ENCODE measurements around the gene FOXF1. TPM values are rescaled to one million over a fixed set of nuclear protein-coding genes. Genes with fewer than 3 reads are reported as not detected.
A peak's percentile ranks its signal among the peaks of the same experiment; 100 is the strongest.

Gene FOXF1
- not detected in 2 replicates for total RNA-seq (ENCODE audit: low replicate concordance)

GRCh38 chr16:86510465-86511261, at the start of gene FOXF1:
TSS of gene FOXF1 (plus strand) at chr16:86510527. CDS start at chr16:86510570, 43 bp downstream.
- no peak within 1 kb of the TSS for H3K27ac ChIP-seq
- H2AFZ ChIP-seq (replicated peaks): peak within 1 kb of the TSS; percentile 66
- H3K36me3 Mint-ChIP-seq: no peaks in the 10 kb centered on the region
- H3F3A ChIP-seq (ENCODE audit: low read depth): peaks cover 27% of the 10 kb centered on the region
- no peaks in the 10 kb centered on the region for H3K9me3 ChIP-seq (ENCODE audit: low read depth)
- H3K27me3 Mint-ChIP-seq (ENCODE audit: insufficient read depth, low read depth): peaks cover 70% of the 10 kb centered on the region
- peak within 1 kb of the TSS; percentile 89 for H3K4me2 ChIP-seq
- H3K27me3 ChIP-seq: peaks cover 100% of the 10 kb centered on the region
- H3K9me3 Mint-ChIP-seq: no peaks in the 10 kb centered on the region
- H3K27ac Mint-ChIP-seq: no peak within 1 kb of the TSS
- H4K20me1 ChIP-seq (ENCODE audit: low read depth): peaks cover 99% of the 10 kb centered on the region
- no peak for TF ChIP-seq CTCF (IDR thresholded peaks at IDR 0.05)
- peak; percentile 80 for TF ChIP-seq EZH2phosphoT487 (IDR thresholded peaks at IDR 0.05)
- peak; percentile 73 for DNase-seq (ENCODE audit: low spot score)
- peak within 1 kb of the TSS; percentile 80 for H3K4me3 Mint-ChIP-seq
- H3K9ac ChIP-seq: no peak within 1 kb of the TSS
- no peaks in the 10 kb centered on the region for H3K79me2 ChIP-seq (ENCODE audit: low read depth)
- no peaks in the 10 kb centered on the region for H3K36me3 ChIP-seq
- H3K4me1 ChIP-seq: peaks cover 16% of the 10 kb centered on the region
- peak within 1 kb of the TSS; percentile 54 for H3K4me3 ChIP-seq
- peaks cover 21% of the 10 kb centered on the region for H3K4me1 Mint-ChIP-seq

- no peaks in the 10 kb centered on the region for H3K4me1 ChIP-seq
- H3K27me3 ChIP-seq: peaks cover 6% of the 10 kb centered on the region
- H3K4me3 Mint-ChIP-seq: no peak overlapping the region
- no peaks in the 10 kb centered on the region for H3K9me3 ChIP-seq (ENCODE audit: low read depth)
- H3K9ac ChIP-seq: no peak overlapping the region
- peaks cover 18% of the 10 kb centered on the region for H3K9me3 Mint-ChIP-seq
- H4K20me1 ChIP-seq (ENCODE audit: low read depth): no peaks in the 10 kb centered on the region
- no peaks in the 10 kb centered on the region for H3K4me1 Mint-ChIP-seq
- H3K27me3 Mint-ChIP-seq (ENCODE audit: insufficient read depth, low read depth): peaks cover 23% of the 10 kb centered on the region
- H3K4me2 ChIP-seq: no peak overlapping the region
- no peaks in the 10 kb centered on the region for H3K36me3 Mint-ChIP-seq
- H3K27ac Mint-ChIP-seq: no peak overlapping the region
- TF ChIP-seq EZH2 (IDR thresholded peaks at IDR 0.05) (no peak), EZH2phosphoT487 (IDR thresholded peaks at IDR 0.05) (no peak), CTCF (IDR thresholded peaks at IDR 0.05) (no peak)
- no peak overlapping the region for H2AFZ ChIP-seq (replicated peaks)
- no peaks in the 10 kb centered on the region for H3K36me3 ChIP-seq
- no peak overlapping the region for H3K27ac ChIP-seq
- H3K4me3 ChIP-seq: no peak overlapping the region
- no peaks in the 10 kb centered on the region for H3K79me2 ChIP-seq (ENCODE audit: low read depth)
- DNase-seq (ENCODE audit: low spot score): no peak
- no peaks in the 10 kb centered on the region for H3F3A ChIP-seq (ENCODE audit: low read depth)
Observed at GRCh38 chr16:86461037-86461436, 49.3 kb upstream of the FOXF1 start.

GRCh38 chr16:86462334-86463084, 47.8 kb upstream of the FOXF1 start:
- H2AFZ ChIP-seq (replicated peaks): no peak overlapping the region

More at GRCh38 chr16:86462334-86463084, 47.8 kb upstream of the FOXF1 start:
- no peaks in the 10 kb centered on the region for H3K36me3 ChIP-seq
- Mint-ChIP-seq H3K4me1 (no peaks in the 10 kb centered on the region), H3K4me3 (no peak overlapping the region), H3K27ac (no peak overlapping the region), H3K9me3 (peaks cover 18% of the 10 kb centered on the region), H3K36me3 (no peaks in the 10 kb centered on the region), H3K27me3 (ENCODE audit: insufficient read depth, low read depth) (peaks cover 21% of the 10 kb centered on the region)
- H3K27me3 ChIP-seq: no peaks in the 10 kb centered on the region
- no peak overlapping the region for H3K27ac ChIP-seq
- no peak for TF ChIP-seq EZH2phosphoT487 (IDR thresholded peaks at IDR 0.05)
- TF ChIP-seq EZH2 (IDR thresholded peaks at IDR 0.05): no peak
- TF ChIP-seq CTCF (IDR thresholded peaks at IDR 0.05): no peak
- H4K20me1 ChIP-seq (ENCODE audit: low read depth): no peaks in the 10 kb centered on the region
- DNase-seq (ENCODE audit: low spot score): no peak
- no peak overlapping the region for H3K4me2 ChIP-seq
- no peak overlapping the region for H3K9ac ChIP-seq
- H3K4me3 ChIP-seq: no peak overlapping the region
- H3K9me3 ChIP-seq (ENCODE audit: low read depth): no peaks in the 10 kb centered on the region
- H3K79me2 ChIP-seq (ENCODE audit: low read depth): no peaks in the 10 kb centered on the region
- no peaks in the 10 kb centered on the region for H3K4me1 ChIP-seq
- H3F3A ChIP-seq (ENCODE audit: low read depth): no peaks in the 10 kb centered on the region

Measured in neural progenitor cell (in vitro differentiated cells).